Muscle layer of duodenum (tissue), 2 donors: ENCODE results near the gene RNF152.

Source experiments
- H3K27ac ChIP-seq: one replicate; pipeline ENCODE4 v1.7.0; 2013; ENCODE audit warnings: mild to moderate bottlenecking, low read length
- H3K27me3 ChIP-seq: one replicate; pipeline ENCODE4 v1.7.0; 2013; ENCODE audit warnings: low read depth, mild to moderate bottlenecking, control low read depth, low read length
- H3K36me3 ChIP-seq, 2 donors: one replicate each; pipeline ENCODE4 v1.7.0; 2013; ENCODE audit warnings: low read length in 2 of 2, control low read depth in 1 of 2, mild to moderate bottlenecking in 1 of 2; ENCODE audit not compliant: insufficient read depth in 2 of 2, control insufficient read depth in 1 of 2
- H3K4me1 ChIP-seq, 2 donors: one replicate each; pipeline ENCODE4 v1.7.0; 2013; ENCODE audit warnings: low read length in 2 of 2, mild to moderate bottlenecking in 2 of 2, control low read depth in 1 of 2, moderate library complexity in 1 of 2; ENCODE audit not compliant: insufficient read depth in 2 of 2, control insufficient read depth in 1 of 2
- H3K4me3 ChIP-seq, 2 donors: one replicate each; pipeline ENCODE4 v1.7.0; 2013; ENCODE audit warnings: low read length in 2 of 2, low read depth in 1 of 2, mild to moderate bottlenecking in 1 of 2
- H3K9me3 ChIP-seq, 2 donors: one replicate each; pipeline ENCODE4 v1.7.0; 2013; ENCODE audit warnings: low read length in 2 of 2, control low read depth in 1 of 2, mild to moderate bottlenecking in 1 of 2; ENCODE audit not compliant: control insufficient read depth in 1 of 2
- donor health status: healthy.

The RNF152 gene

GRCh38 chr18:61893971-61894750 is 1.4 kb upstream of the RNF152 start:
- Histone ChIP-seq H3K27me3 (no peaks in the 10 kb centered on the region), H3K4me3 (peak overlapping the region; percentile 69 to 85), H3K36me3 (no peaks in the 10 kb centered on the region), H3K9me3 (no peaks in the 10 kb centered on the region), H3K27ac (no peak overlapping the region), H3K4me1 (peaks cover 0 to 22% of the 10 kb centered on the region in 2 donors)

GRCh38 chr18:61893309-61893970 is 633 bp upstream of the RNF152 start:
- H3K27ac ChIP-seq: no peak overlapping the region
- peak overlapping the region; percentile 69 to 85 for H3K4me3 ChIP-seq
- H3K9me3 ChIP-seq: no peaks in the 10 kb centered on the region
- peaks cover 0 to 22% of the 10 kb centered on the region in 2 donors for H3K4me1 ChIP-seq
- no peaks in the 10 kb centered on the region for H3K36me3 ChIP-seq
- H3K27me3 ChIP-seq: no peaks in the 10 kb centered on the region

- Histone ChIP-seq H3K36me3 (no peaks in the 10 kb centered on the region), H3K4me1 (peaks cover 0 to 17% of the 10 kb centered on the region in 2 donors), H3K9me3 (no peaks in the 10 kb centered on the region), H3K4me3 (peak overlapping the region in 1 of 2 donors; percentile 69), H3K27me3 (no peaks in the 10 kb centered on the region), H3K27ac (no peak overlapping the region)
Observed at GRCh38 chr18:61891894-61892293, 913 bp downstream of the RNF152 start.

GRCh38 chr18:61891271-61891670 is 1.5 kb downstream of the RNF152 start:
- no peak overlapping the region for H3K4me3 ChIP-seq
- H3K36me3 ChIP-seq: no peaks in the 10 kb centered on the region
- no peaks in the 10 kb centered on the region for H3K27me3 ChIP-seq
- no peak overlapping the region for H3K27ac ChIP-seq
- H3K9me3 ChIP-seq: no peaks in the 10 kb centered on the region
- H3K4me1 ChIP-seq: peaks cover 0 to 11% of the 10 kb centered on the region in 2 donors

- H3K4me1 ChIP-seq: peaks cover 0 to 9% of the 10 kb centered on the region in 2 donors
- H3K4me3 ChIP-seq: no peak overlapping the region
Observed at GRCh38 chr18:61890344-61890743, 2.5 kb downstream of the RNF152 start.

GRCh38 chr18:61889541-61889940 is 3.3 kb downstream of the RNF152 start:
- Histone ChIP-seq H3K9me3 (no peaks in the 10 kb centered on the region), H3K27me3 (no peaks in the 10 kb centered on the region), H3K4me3 (no peak overlapping the region), H3K27ac (no peak overlapping the region), H3K36me3 (no peaks in the 10 kb centered on the region), H3K4me1 (peaks cover 0 to 8% of the 10 kb centered on the region in 2 donors)

More at GRCh38 chr18:61890344-61890743, 2.5 kb downstream of the RNF152 start:
- Histone ChIP-seq H3K27ac (no peak overlapping the region), H3K27me3 (no peaks in the 10 kb centered on the region), H3K9me3 (no peaks in the 10 kb centered on the region), H3K36me3 (no peaks in the 10 kb centered on the region)

- H3K9me3 ChIP-seq: no peaks in the 10 kb centered on the region
- H3K4me1 ChIP-seq: peaks cover 0 to 6% of the 10 kb centered on the region in 2 donors
- no peaks in the 10 kb centered on the region for H3K27me3 ChIP-seq
- H3K36me3 ChIP-seq: no peaks in the 10 kb centered on the region
- no peak overlapping the region for H3K4me3 ChIP-seq
- H3K27ac ChIP-seq: no peak overlapping the region
Observed at GRCh38 chr18:61888622-61889021, 4.2 kb downstream of the RNF152 start.

GRCh38 chr18:61887838-61888237 is 5.0 kb downstream of the RNF152 start:
- no peak overlapping the region for H3K4me3 ChIP-seq
- peaks cover 0 to 4% of the 10 kb centered on the region in 2 donors for H3K4me1 ChIP-seq
- no peaks in the 10 kb centered on the region for H3K27me3 ChIP-seq
- no peak overlapping the region for H3K27ac ChIP-seq
- no peaks in the 10 kb centered on the region for H3K36me3 ChIP-seq
- no peaks in the 10 kb centered on the region for H3K9me3 ChIP-seq

GRCh38 chr18:61883547-61883946 is 9.3 kb downstream of the RNF152 start:
- no peaks in the 10 kb centered on the region for H3K36me3 ChIP-seq
- no peak overlapping the region for H3K27ac ChIP-seq
- H3K9me3 ChIP-seq: no peaks in the 10 kb centered on the region
- H3K27me3 ChIP-seq: no peaks in the 10 kb centered on the region
- no peak overlapping the region for H3K4me3 ChIP-seq
- H3K4me1 ChIP-seq: no peaks in the 10 kb centered on the region

- Histone ChIP-seq H3K36me3 (no peaks in the 10 kb centered on the region), H3K27me3 (no peaks in the 10 kb centered on the region), H3K27ac (no peak overlapping the region), H3K9me3 (no peaks in the 10 kb centered on the region), H3K4me3 (no peak overlapping the region), H3K4me1 (no peaks in the 10 kb centered on the region)
Observed at GRCh38 chr18:61882296-61883004, 10.4 kb downstream of the RNF152 start.

GRCh38 chr18:61876899-61877298 is 15.9 kb downstream of the RNF152 start:
- Histone ChIP-seq H3K27ac (no peak overlapping the region), H3K4me3 (no peak overlapping the region), H3K27me3 (no peaks in the 10 kb centered on the region), H3K9me3 (no peaks in the 10 kb centered on the region), H3K4me1 (no peaks in the 10 kb centered on the region), H3K36me3 (no peaks in the 10 kb centered on the region)
